ENCODE results near the gene MIOX.

- TF ChIP-seq CTCF (IDR thresholded peaks at IDR 0.05) (no peak), POLR2A (IDR thresholded peaks at IDR 0.05) (no peak)
Measured at GRCh38 chr22:50506611-50507420, 20.2 kb downstream of the MIOX start.

Data from lower leg skin (tissue), 3 donors.